Upper lobe of right lung (tissue), 1 donor: Measurements from ENCODE around the gene LMAN2L. TPM values are rescaled to one million over a fixed set of nuclear protein-coding genes. Genes with fewer than 3 reads are reported as not detected.

Experiments used
- ATAC-seq: fragments of 200-7000 bp; cut with Tn5 transposase; one replicate; pipeline ENCODE4 v1.9.1; 2020; ENCODE audit warnings: mild to moderate bottlenecking, moderate library complexity
- DNase-seq: peaks from one replicate; pipeline ENCODE4 v3.0.0-alpha.2; 2020
- H3K27ac ChIP-seq: fragments of 200-600 bp; one replicate; pipeline ENCODE4 v1.8.0; 2022
- H3K27me3 ChIP-seq: fragments of 200-600 bp; one replicate; pipeline ENCODE4 v1.8.0; 2022; ENCODE audit warnings: mild to moderate bottlenecking
- H3K36me3 ChIP-seq: fragments of 200-600 bp; one replicate; pipeline ENCODE4 v1.8.0; 2022
- H3K4me1 ChIP-seq: fragments of 200-600 bp; one replicate; pipeline ENCODE4 v1.8.0; 2022
- H3K4me3 ChIP-seq: fragments of 200-600 bp; one replicate; pipeline ENCODE4 v1.8.0; 2022; ENCODE audit warnings: mild to moderate bottlenecking
- H3K9me3 ChIP-seq: fragments of 200-600 bp; one replicate; pipeline ENCODE4 v1.8.0; 2022
- intact Hi-C: fragments of 100-400 bp; cut with DNase I; formaldehyde crosslinking; loops from one replicate; pipeline ENCODE4 v1.11.0; 2022
- long read RNA-seq: library from polyadenylated mRNA; unstranded; transcript quantifications from one replicate; pipeline ENCODE4 v2.0.0, GENCODE V29; 2021
- total RNA-seq: library from RNA; stranded (reverse); fragmentation: NEBNext Ultra II Directional; extraction: Animal tissue kit (Norgen Biotek cat#: 25700); gene quantifications from one replicate; pipeline ENCODE4 v1.2.1, GENCODE V29; 2021
- TF ChIP-seq, protein P1 (sequence below): fragments of 200-600 bp; IDR thresholded peaks from one replicate; pipeline ENCODE4 v1.8.0; 2022; ENCODE audit warnings: antibody characterized with exemption
- donor health status: DM: no; HTN: yes; CAD: no; lungs with severe emphysema.

LMAN2L gene, protein sequence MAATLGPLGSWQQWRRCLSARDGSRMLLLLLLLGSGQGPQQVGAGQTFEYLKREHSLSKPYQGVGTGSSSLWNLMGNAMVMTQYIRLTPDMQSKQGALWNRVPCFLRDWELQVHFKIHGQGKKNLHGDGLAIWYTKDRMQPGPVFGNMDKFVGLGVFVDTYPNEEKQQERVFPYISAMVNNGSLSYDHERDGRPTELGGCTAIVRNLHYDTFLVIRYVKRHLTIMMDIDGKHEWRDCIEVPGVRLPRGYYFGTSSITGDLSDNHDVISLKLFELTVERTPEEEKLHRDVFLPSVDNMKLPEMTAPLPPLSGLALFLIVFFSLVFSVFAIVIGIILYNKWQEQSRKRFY
- total RNA-seq: 16.5 TPM
- long read RNA-seq, transcript LMAN2L-201 (8 exons, 2,397 nt): major isoform, 51 of 63 reads
- long read RNA-seq, partial matches to known transcripts: 2 of 63 reads
- long read RNA-seq, other reads (novel, unspliced or antisense): 6 of 63 reads

DNA sequence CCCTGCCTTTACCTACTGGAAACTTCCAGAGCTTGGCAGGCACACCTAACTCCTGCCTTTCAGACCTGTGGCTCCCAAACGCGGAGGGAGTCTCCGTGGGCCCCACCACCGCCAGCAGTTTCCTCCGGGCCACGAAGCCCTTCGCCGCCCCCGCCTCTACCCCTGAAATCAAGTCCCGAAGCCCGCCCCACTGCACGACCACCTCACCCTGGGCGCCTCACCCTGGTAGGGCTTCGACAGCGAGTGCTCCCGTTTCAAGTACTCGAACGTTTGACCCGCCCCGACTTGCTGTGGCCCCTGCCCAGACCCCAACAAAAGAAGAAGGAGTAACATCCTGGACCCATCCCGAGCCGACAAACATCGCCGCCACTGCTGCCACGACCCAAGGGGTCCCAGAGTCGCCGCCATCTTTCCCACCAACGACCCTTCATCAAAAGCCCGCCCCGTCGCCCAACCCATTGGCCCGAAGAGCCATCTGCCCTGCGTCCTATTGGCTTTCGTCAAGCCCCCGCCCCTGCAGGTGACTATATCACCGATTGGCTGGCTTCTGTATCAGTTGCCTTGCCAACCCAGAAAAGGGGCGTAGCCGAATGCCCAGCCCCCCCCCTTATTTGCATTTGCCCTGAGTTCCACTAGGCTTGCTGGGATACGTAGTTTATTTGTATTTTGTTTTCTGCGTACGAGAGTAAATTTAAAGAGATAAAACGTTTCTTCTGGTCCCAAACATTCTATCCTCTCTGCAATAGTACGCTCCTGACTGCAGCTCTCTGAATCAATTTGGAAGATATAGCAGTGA lies at the start of gene LMAN2L:
TSS of gene LMAN2L (minus strand) at position 432 of the 796 bp plus-strand sequence. CDS start at position 408, 24 bp downstream.
- no peaks in the 10 kb centered on the region for H3K9me3 ChIP-seq
- peak within 1 kb of the TSS; percentile 88 for H3K4me3 ChIP-seq
- peaks cover 18% of the 10 kb centered on the region for H3K36me3 ChIP-seq
- TF ChIP-seq, protein P1, sequence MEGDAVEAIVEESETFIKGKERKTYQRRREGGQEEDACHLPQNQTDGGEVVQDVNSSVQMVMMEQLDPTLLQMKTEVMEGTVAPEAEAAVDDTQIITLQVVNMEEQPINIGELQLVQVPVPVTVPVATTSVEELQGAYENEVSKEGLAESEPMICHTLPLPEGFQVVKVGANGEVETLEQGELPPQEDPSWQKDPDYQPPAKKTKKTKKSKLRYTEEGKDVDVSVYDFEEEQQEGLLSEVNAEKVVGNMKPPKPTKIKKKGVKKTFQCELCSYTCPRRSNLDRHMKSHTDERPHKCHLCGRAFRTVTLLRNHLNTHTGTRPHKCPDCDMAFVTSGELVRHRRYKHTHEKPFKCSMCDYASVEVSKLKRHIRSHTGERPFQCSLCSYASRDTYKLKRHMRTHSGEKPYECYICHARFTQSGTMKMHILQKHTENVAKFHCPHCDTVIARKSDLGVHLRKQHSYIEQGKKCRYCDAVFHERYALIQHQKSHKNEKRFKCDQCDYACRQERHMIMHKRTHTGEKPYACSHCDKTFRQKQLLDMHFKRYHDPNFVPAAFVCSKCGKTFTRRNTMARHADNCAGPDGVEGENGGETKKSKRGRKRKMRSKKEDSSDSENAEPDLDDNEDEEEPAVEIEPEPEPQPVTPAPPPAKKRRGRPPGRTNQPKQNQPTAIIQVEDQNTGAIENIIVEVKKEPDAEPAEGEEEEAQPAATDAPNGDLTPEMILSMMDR: no peak
- ATAC-seq (peak; percentile 100), DNase-seq (peak; percentile 98)
- H3K27ac ChIP-seq: peak within 1 kb of the TSS; percentile 84
- no peaks in the 10 kb centered on the region for H3K27me3 ChIP-seq
- peaks cover 23% of the 10 kb centered on the region for H3K4me1 ChIP-seq
- intact Hi-C loops: no loop called here

DNA sequence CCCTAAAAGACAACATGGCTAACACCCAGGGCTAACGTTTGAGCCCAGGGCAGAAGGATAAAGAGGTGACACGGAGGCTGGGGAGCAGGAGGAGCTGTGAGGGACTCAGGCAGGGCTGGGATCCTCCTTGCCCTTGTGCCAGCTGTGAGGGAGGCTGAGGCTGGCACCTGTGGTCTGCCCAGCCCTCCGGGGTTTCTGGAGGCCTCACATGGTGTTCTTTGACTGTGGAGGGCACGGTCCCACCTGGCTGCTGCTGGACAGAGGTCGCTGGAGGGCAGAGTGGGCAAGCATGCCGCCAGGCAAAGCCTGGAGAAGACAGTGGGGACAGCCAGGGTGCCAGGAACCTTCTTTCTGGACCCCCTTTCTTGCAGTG lies 49.4 kb upstream of the LMAN2L start:
- H3K4me1 ChIP-seq: peaks cover 12% of the 10 kb centered on the region
- no peak overlapping the region for H3K27ac ChIP-seq
- intact Hi-C loops: no loop called here
- ATAC-seq (no peak), DNase-seq (no peak)
- H3K36me3 ChIP-seq: no peaks in the 10 kb centered on the region
- TF ChIP-seq, protein P1: no peak
- H3K9me3 ChIP-seq: no peaks in the 10 kb centered on the region
- no peak overlapping the region for H3K4me3 ChIP-seq
- H3K27me3 ChIP-seq: no peaks in the 10 kb centered on the region

DNA sequence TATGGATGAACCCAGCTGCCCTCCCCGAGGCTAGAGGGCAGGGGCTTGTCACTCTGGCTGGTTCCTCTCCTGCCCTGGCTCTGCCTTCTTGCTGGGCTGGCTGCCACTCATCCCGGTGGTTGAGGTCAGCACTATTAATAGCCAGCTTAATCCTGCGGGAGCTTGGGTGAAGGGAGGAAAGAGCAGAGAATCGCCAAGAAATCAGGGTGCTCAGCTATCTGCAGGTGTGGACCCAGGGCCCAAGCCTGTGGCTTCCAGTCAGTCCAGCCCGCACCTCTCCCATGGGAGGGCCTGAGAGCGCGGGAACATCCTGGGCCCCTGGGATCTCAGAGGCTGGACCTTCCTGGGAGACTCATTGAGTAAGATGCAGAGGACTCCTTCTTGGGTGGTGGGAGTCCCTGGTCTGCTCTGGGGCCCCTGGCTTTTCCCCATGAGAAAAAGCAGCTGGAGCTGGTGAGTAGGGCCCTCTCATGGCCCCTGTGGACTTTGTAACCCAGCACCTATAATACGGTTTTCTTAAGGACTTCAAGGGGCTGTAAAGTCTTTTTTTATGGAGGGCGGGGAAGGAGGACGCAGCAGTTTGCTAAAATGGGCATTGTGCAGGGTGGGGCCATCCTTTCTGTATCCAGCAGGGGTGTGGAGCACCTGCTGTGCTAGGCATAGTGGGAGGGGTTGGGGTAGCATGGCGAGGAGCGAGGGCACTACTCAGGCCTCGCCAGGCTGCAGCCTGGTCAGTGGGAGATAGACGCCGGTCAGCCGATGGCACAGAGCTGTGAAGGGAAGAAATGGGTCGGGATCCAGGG lies 48.8 kb upstream of the LMAN2L start:
- TF ChIP-seq, protein P1: no peak
- no peaks in the 10 kb centered on the region for H3K27me3 ChIP-seq
- no peaks in the 10 kb centered on the region for H3K9me3 ChIP-seq
- ATAC-seq (peak; percentile 64), DNase-seq (no peak)
- H3K4me1 ChIP-seq: peaks cover 12% of the 10 kb centered on the region
- H3K36me3 ChIP-seq: no peaks in the 10 kb centered on the region
- no peak overlapping the region for H3K4me3 ChIP-seq
- no peak overlapping the region for H3K27ac ChIP-seq
- intact Hi-C loops: no loop called here

DNA sequence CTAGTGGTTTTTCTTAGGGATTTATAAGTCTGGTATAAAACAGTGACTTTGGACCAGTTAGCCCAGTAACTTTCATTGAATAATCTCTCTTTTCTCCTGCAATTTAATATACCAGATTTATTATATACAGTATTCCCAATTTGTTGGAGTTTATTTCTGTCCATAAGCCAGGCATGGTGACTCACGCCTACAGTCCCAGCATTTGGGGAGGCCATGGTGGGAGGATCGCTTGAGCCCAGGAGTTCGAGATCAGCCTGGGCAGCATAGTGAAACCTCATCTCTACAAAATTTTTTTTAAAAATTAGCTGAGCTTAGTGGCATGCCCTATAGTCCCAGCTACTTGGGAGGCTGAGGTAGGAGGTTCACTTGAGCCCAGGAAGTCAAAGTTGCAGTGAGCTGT lies 47.5 kb upstream of the LMAN2L start:
- TF ChIP-seq, protein P1: no peak
- no peaks in the 10 kb centered on the region for H3K36me3 ChIP-seq
- no peaks in the 10 kb centered on the region for H3K9me3 ChIP-seq
- no peak for DNase-seq
- H3K4me3 ChIP-seq: no peak overlapping the region
- H3K4me1 ChIP-seq: peaks cover 12% of the 10 kb centered on the region
- no peak for ATAC-seq
- intact Hi-C loops: no loop called here
- H3K27ac ChIP-seq: no peak overlapping the region
- H3K27me3 ChIP-seq: no peaks in the 10 kb centered on the region

DNA sequence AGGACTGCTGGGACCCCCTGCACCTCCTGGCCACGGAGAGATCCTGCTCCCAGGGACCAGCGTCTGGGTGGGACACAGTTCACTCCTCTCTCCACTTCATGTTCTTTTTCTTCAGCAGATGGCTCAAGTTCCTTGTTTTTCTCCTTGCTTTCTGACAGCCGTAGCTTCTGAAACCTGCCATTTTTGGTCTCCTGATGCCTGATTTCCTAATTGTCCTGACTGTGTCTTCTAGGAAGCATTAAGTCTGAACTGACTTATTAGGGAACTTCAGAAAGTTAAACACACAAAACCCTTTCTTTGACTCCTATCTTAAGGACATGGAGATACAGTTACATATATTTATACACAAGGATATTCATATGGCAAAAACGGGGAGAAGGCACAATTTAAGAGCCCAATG lies 43.5 kb upstream of the LMAN2L start:
- DNase-seq (no peak), ATAC-seq (peak; percentile 46)
- no peaks in the 10 kb centered on the region for H3K36me3 ChIP-seq
- no peak overlapping the region for H3K4me3 ChIP-seq
- intact Hi-C loops: no loop called here
- no peaks in the 10 kb centered on the region for H3K27me3 ChIP-seq
- TF ChIP-seq, protein P1: no peak
- no peaks in the 10 kb centered on the region for H3K9me3 ChIP-seq
- H3K27ac ChIP-seq: no peak overlapping the region
- peaks cover 7% of the 10 kb centered on the region for H3K4me1 ChIP-seq
